Ovary (tissue), 9 donors: Measurements from ENCODE around the gene GLB1L. TPM values are rescaled to one million over a fixed set of nuclear protein-coding genes. Genes with fewer than 3 reads are reported as not detected.
A peak's percentile ranks its signal among the peaks of the same experiment; 100 is the strongest.

ENCODE experiments used
- DNase-seq, 5 donors: peaks; one replicate each; pipeline ENCODE4 v3.0.0-alpha.2; 2019 to 2020
- H3K27ac ChIP-seq, 2 donors: fragments of 200-600 bp; one replicate each; pipeline versions ENCODE4 v1.5.1 to v1.8.0; 2019 to 2022
- H3K27me3 ChIP-seq: fragments of 200-600 bp; one replicate; pipeline ENCODE4 v1.8.0; 2022
- H3K36me3 ChIP-seq: fragments of 200-600 bp; sonication (generic); one replicate; pipeline ENCODE4 v1.5.1; 2019
- H3K4me1 ChIP-seq: one replicate; pipeline ENCODE4 v1.8.1; 2013; ENCODE audit warnings: mild to moderate bottlenecking, moderate library complexity; ENCODE audit not compliant: insufficient read depth
- H3K4me3 ChIP-seq: fragments of 200-600 bp; sonication (generic); one replicate; pipeline ENCODE4 v1.5.1; 2017
- H3K9me3 ChIP-seq, 2 donors: fragments of 200-600 bp in 1 of 2; sonication (generic) in 1 of 2; one replicate each; pipeline versions ENCODE4 v1.5.1 to v1.8.1; 2013 to 2019; ENCODE audit warnings: mild to moderate bottlenecking in 1 of 2, moderate library complexity in 1 of 2
- CTCF ChIP-seq, 3 donors: fragments of 450-650 bp in 2 of 3; fragments of 200-600 bp in 1 of 3; IDR thresholded peaks; one replicate each; pipeline versions ENCODE4 v1.5.1 to v1.8.0; 2016 to 2022; ENCODE audit warnings: antibody characterized with exemption in 3 of 3, mild to moderate bottlenecking in 1 of 3
- EP300 ChIP-seq: sonication (generic); formaldehyde crosslinking; IDR thresholded peaks from one replicate; pipeline ENCODE4 v1.6.1; 2017; ENCODE audit warnings: antibody characterized with exemption
- POLR2A ChIP-seq: fragments of 450-650 bp; IDR thresholded peaks from one replicate; pipeline ENCODE4 v1.6.1; 2017; ENCODE audit warnings: antibody characterized with exemption, mild to moderate bottlenecking, moderate library complexity
- WGBS, 3 donors: extraction: QIAGEN DNeasy Blood & Tissue Kit in 1 of 3; methylation state at CpG; one replicate each; pipeline versions ENCODE4 v1.1.5 to v1.1.7; 2013 to 2017; 5-methylcytosine and 5-hydroxymethylcytosine counted together
- intact Hi-C, 4 donors: fragments of 100-400 bp; cut with DNase I; formaldehyde crosslinking; loops; one replicate each; pipeline versions ENCODE4 v1.11.0 to v1.15.1; 2022 to 2023
- polyA plus RNA-seq, 2 donors: library from polyadenylated mRNA; stranded (reverse); fragments of 200-250 nt in 1 of 2; fragments of 350-450 nt in 1 of 2; fragmentation: Illumina TruSeq in 1 of 2; extraction: RNeasy Lipid Tissue Mini Kit (QIAGEN cat#74804) in 1 of 2; gene quantifications; one replicate each; pipeline ENCODE4 v1.2.3, GENCODE V29; 2013 to 2014
- total RNA-seq, 7 donors: library from RNA; depleted of rRNA in 2 of 7; stranded (reverse); fragments of >200 nt in 2 of 7; fragmentation: NEBNext Ultra II Directional in 3 of 7; extraction: Animal tissue kit (Norgen Biotek cat#: 25700) in 3 of 7; gene quantifications; one replicate each; pipeline versions ENCODE4 v1.1.0 to v1.2.4, GENCODE V29; 2016 to 2023
- donor health status: DM: no; HTN: no; CAD: no; lungs with moderate emphysema.
- donor health status: DM: no; HTN: no; CAD: no.
- donor health status: Bipolar disorder and iron deficiency.
- donor health status: DM: yes; HTN: yes; CAD: no.
- donor health status: DM: no; HTN: no; CAD: no.
- donor health status: DM: yes; HTN: yes; CAD: no.

GLB1L gene
- total and polyA plus RNA-seq, 9 donors, result 5.7 to 20.3 (median 13.9) TPM

GRCh38 chr2:219248845-219249202, 3.6 kb upstream of the GLB1L start:
- Histone ChIP-seq H3K9me3 (no peaks in the 10 kb centered on the region), H3K4me1 (peaks cover 23% of the 10 kb centered on the region), H3K27me3 (no peaks in the 10 kb centered on the region), H3K4me3 (no peak overlapping the region), H3K27ac (peak overlapping the region in 1 of 2 donors; percentile 71), H3K36me3 (no peaks in the 10 kb centered on the region)
- TF ChIP-seq EP300 (no peak), POLR2A (no peak)
- 66 to 79% (median 73%) methylated on average over 2 of the region's 2 CpGs for WGBS, 3 donors
- no peak for DNase-seq
- intact Hi-C loops, result loop anchor here in 1 of 4 donors (10.0 kb wide), 1 partner anchor 46 kb away; no protein-coding TSS in a partner anchor

GRCh38 chr2:219247678-219248642, 2.7 kb upstream of the GLB1L start:
- intact Hi-C loops, result loop anchor here in 1 of 4 donors (10.0 kb wide), 1 partner anchor 47 kb away; no protein-coding TSS in a partner anchor
- Histone ChIP-seq H3K9me3 (no peaks in the 10 kb centered on the region), H3K4me3 (no peak overlapping the region), H3K36me3 (no peaks in the 10 kb centered on the region), H3K4me1 (peaks cover 23% of the 10 kb centered on the region), H3K27me3 (no peaks in the 10 kb centered on the region), H3K27ac (no peak overlapping the region)
- 85 to 91% (median 89%) methylated on average over 17 of the region's 17 CpGs for WGBS, 3 donors
- DNase-seq, result no peak
- no peak for TF ChIP-seq EP300
- no peak for TF ChIP-seq CTCF (IDR thresholded peaks at IDR 0.05)
- TF ChIP-seq POLR2A, result no peak

GRCh38 chr2:219246559-219246958, 1.3 kb upstream of the GLB1L start:
- Histone ChIP-seq H3K27ac (no peak overlapping the region), H3K27me3 (no peaks in the 10 kb centered on the region), H3K4me1 (peaks cover 21% of the 10 kb centered on the region), H3K36me3 (no peaks in the 10 kb centered on the region), H3K4me3 (no peak overlapping the region), H3K9me3 (no peaks in the 10 kb centered on the region)
- no peak for DNase-seq
- TF ChIP-seq POLR2A (no peak), EP300 (no peak), CTCF (IDR thresholded peaks at IDR 0.05) (no peak)
- intact Hi-C loops, result loop anchor here in 1 of 4 donors (10.0 kb wide), 1 partner anchor 48 kb away; no protein-coding TSS in a partner anchor
- 89 to 93% (median 92%) methylated on average over 10 of the region's 10 CpGs for WGBS, 3 donors

GRCh38 chr2:219245899-219246230, 621 bp upstream of the GLB1L start:
- no peaks in the 10 kb centered on the region for H3K27me3 ChIP-seq
- no peaks in the 10 kb centered on the region for H3K36me3 ChIP-seq
- intact Hi-C loops, result loop anchor here in 1 of 4 donors (10.0 kb wide), 1 partner anchor 49 kb away; no protein-coding TSS in a partner anchor
- peak overlapping the region; percentile 82 for H3K4me3 ChIP-seq
- no peak for TF ChIP-seq EP300
- no peak for TF ChIP-seq POLR2A
- TF ChIP-seq CTCF (IDR thresholded peaks at IDR 0.05), result no peak
- DNase-seq, result no peak
- H3K9me3 ChIP-seq, result no peaks in the 10 kb centered on the region
- WGBS, 3 donors, result 8 to 17% (median 15%) methylated on average over 10 of the region's 10 CpGs
- H3K27ac ChIP-seq, result peak overlapping the region; percentile 72 to 85
- peaks cover 21% of the 10 kb centered on the region for H3K4me1 ChIP-seq

- TF ChIP-seq EP300 (no peak), CTCF (IDR thresholded peaks at IDR 0.05) (no peak), POLR2A (no peak)
- Histone ChIP-seq H3K4me3 (peak overlapping the region; percentile 82), H3K27me3 (no peaks in the 10 kb centered on the region), H3K27ac (peak overlapping the region; percentile 72 to 85), H3K9me3 (no peaks in the 10 kb centered on the region), H3K36me3 (no peaks in the 10 kb centered on the region), H3K4me1 (peaks cover 14% of the 10 kb centered on the region)
- no peak for DNase-seq
- 15 to 27% (median 16%) methylated on average over 6 of the region's 6 CpGs for WGBS, 3 donors
- intact Hi-C loops, result loop anchor here in 1 of 4 donors (10.0 kb wide), 1 partner anchor 50 kb away; no protein-coding TSS in a partner anchor
Observed at GRCh38 chr2:219244789-219245147, 476 bp downstream of the GLB1L start.
